Testis (tissue), 2 donors: Measurements from ENCODE around the gene ETS1.

ENCODE experiments used
- POLR2A ChIP-seq: fragments of 450-650 bp; IDR thresholded peaks from one replicate; pipeline ENCODE4 v1.6.1; 2017; ENCODE audit warnings: antibody characterized with exemption, mild to moderate bottlenecking, moderate library complexity
- TF ChIP-seq, protein P1 (sequence below), 3 experiments: fragments of 450-650 bp in 2 of 3; fragments of 200-600 bp in 1 of 3; sonication (generic) in 1 of 3; IDR thresholded peaks; one replicate each; pipeline ENCODE4 v1.5.1; 2016 to 2019; ENCODE audit warnings: antibody characterized with exemption in 3 of 3, mild to moderate bottlenecking in 2 of 3, moderate library complexity in 1 of 3

GRCh38 chr11:128457874-128458273, 129.5 kb downstream of the ETS1 start:
- TF ChIP-seq, protein P1, sequence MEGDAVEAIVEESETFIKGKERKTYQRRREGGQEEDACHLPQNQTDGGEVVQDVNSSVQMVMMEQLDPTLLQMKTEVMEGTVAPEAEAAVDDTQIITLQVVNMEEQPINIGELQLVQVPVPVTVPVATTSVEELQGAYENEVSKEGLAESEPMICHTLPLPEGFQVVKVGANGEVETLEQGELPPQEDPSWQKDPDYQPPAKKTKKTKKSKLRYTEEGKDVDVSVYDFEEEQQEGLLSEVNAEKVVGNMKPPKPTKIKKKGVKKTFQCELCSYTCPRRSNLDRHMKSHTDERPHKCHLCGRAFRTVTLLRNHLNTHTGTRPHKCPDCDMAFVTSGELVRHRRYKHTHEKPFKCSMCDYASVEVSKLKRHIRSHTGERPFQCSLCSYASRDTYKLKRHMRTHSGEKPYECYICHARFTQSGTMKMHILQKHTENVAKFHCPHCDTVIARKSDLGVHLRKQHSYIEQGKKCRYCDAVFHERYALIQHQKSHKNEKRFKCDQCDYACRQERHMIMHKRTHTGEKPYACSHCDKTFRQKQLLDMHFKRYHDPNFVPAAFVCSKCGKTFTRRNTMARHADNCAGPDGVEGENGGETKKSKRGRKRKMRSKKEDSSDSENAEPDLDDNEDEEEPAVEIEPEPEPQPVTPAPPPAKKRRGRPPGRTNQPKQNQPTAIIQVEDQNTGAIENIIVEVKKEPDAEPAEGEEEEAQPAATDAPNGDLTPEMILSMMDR (IDR thresholded peaks at IDR 0.05) = no peak
- no peak for TF ChIP-seq POLR2A
